Endodermal cell (in vitro differentiated cells): ENCODE measurements around the gene SRRM5. TPM values are rescaled to one million over a fixed set of nuclear protein-coding genes. Genes with fewer than 3 reads are reported as not detected.
"Not testable (repeated sequence)": the region's sequence is repeated elsewhere in the genome, so short reads cannot be mapped to it uniquely, and the experiment has no call there.

Experiments
- DNase-seq: peaks from one replicate; pipeline ENCODE4 v3.0.0-alpha.2; 2017
- H3K27ac ChIP-seq: 2 replicates; pipeline ENCODE4 v1.5.1; 2013; ENCODE audit warnings: mild to moderate bottlenecking, low read depth, low read length, moderate library complexity
- H3K27me3 ChIP-seq: 2 replicates; pipeline ENCODE4 v1.6.1; 2013; ENCODE audit warnings: mild to moderate bottlenecking, low read length, moderate library complexity; ENCODE audit not compliant: insufficient read depth, control insufficient read depth, poor library complexity, severe bottlenecking
- H3K36me3 ChIP-seq: 2 replicates; pipeline ENCODE4 v1.7.0; 2013; ENCODE audit warnings: mild to moderate bottlenecking, low read length, moderate library complexity; ENCODE audit not compliant: control insufficient read depth, insufficient read depth
- H3K4me1 ChIP-seq: one replicate; pipeline ENCODE4 v1.7.0; 2013; ENCODE audit warnings: low read length; ENCODE audit not compliant: control insufficient read depth, insufficient read depth
- H3K4me3 ChIP-seq: 2 replicates; pipeline ENCODE4 v1.5.1; 2013; ENCODE audit warnings: mild to moderate bottlenecking, low read length, moderate library complexity
- H3K9ac ChIP-seq: 2 replicates; pipeline ENCODE4 v1.6.1; 2013; ENCODE audit warnings: mild to moderate bottlenecking, low read length, moderate library complexity; ENCODE audit not compliant: poor library complexity, severe bottlenecking; ENCODE audit errors: extremely low read depth
- H3K9me3 ChIP-seq: 2 replicates; pipeline ENCODE4 v1.6.1; 2013; ENCODE audit warnings: mild to moderate bottlenecking, low read length, moderate library complexity; ENCODE audit not compliant: control insufficient read depth
- H3K27ac Mint-ChIP-seq: 2 replicates; pipeline ENCODE4 v1.8.0; 2020; ENCODE audit warnings: mixed read lengths
- H3K27me3 Mint-ChIP-seq: 2 replicates; pipeline ENCODE4 v1.8.0; 2021; ENCODE audit warnings: mild to moderate bottlenecking, mixed read lengths; ENCODE audit not compliant: insufficient read depth
- H3K36me3 Mint-ChIP-seq: 2 replicates; pipeline ENCODE4 v1.8.0; 2020; ENCODE audit warnings: low read depth, mixed read lengths
- H3K4me1 Mint-ChIP-seq: 2 replicates; pipeline ENCODE4 v1.8.0; 2020; ENCODE audit warnings: mixed read lengths
- H3K4me3 Mint-ChIP-seq: 2 replicates; pipeline ENCODE4 v1.8.0; 2020; ENCODE audit warnings: mild to moderate bottlenecking, moderate library complexity, mixed read lengths
- H3K9me3 Mint-ChIP-seq: 2 replicates; pipeline ENCODE4 v1.8.0; 2020; ENCODE audit warnings: mild to moderate bottlenecking, mixed read lengths
- CTCF ChIP-seq: fragments of 200-600 bp; sonication (generic); conservative IDR thresholded peaks from 2 replicates; pipeline ENCODE4 v1.5.0; 2021; ENCODE audit warnings: antibody characterized with exemption, mild to moderate bottlenecking
- WGBS, 2 experiments: methylation state at CpG; one replicate each; pipeline versions ENCODE4 v1.1.5 to v1.1.7; 2013; ENCODE audit warnings: missing lambda C conversion rate in 2 of 2, mixed read lengths in 1 of 2; ENCODE audit not compliant: insufficient coverage in 1 of 2, insufficient read length in 1 of 2; 5-methylcytosine and 5-hydroxymethylcytosine counted together
- total RNA-seq, 2 donors: library from RNA; stranded (reverse); fragmentation: NEBNext Ultra II Directional in 1 of 2; extraction: Animal tissue kit (Norgen Biotek cat#: 25700) in 1 of 2; gene quantifications; 2 replicates in 1 of 2; 3 replicates in 1 of 2; pipeline ENCODE4 v1.2.1, GENCODE V29; 2021

Gene SRRM5
- total RNA-seq, 2 donors from 2014 or later = 0.35 to 0.37 TPM

- no peak overlapping the region for H3K27ac Mint-ChIP-seq
Measured at GRCh38 chr19:43649514-43649913, 37.6 kb downstream of the SRRM5 start.

GRCh38 chr19:43650276-43650675 is 38.4 kb downstream of the SRRM5 start:
- not testable (repeated sequence) for H3K27me3 ChIP-seq, H3K9ac ChIP-seq, H3K9me3 ChIP-seq, H3K27ac Mint-ChIP-seq, H3K4me1 Mint-ChIP-seq, H3K4me1 ChIP-seq, H3K4me3 Mint-ChIP-seq, DNase-seq, H3K27me3 Mint-ChIP-seq, H3K4me3 ChIP-seq, H3K27ac ChIP-seq
- WGBS, 2 experiments = 99 to 100% methylated on average over 3 to 7 of the region's 7 CpGs
- Mint-ChIP-seq H3K36me3 (peaks cover 48% of the 10 kb centered on the region), H3K9me3 (peaks cover 22% of the 10 kb centered on the region)
- H3K36me3 ChIP-seq = peaks cover 40% of the 10 kb centered on the region

More at GRCh38 chr19:43649514-43649913, 37.6 kb downstream of the SRRM5 start:
- Mint-ChIP-seq H3K4me3 (no peak overlapping the region), H3K36me3 (peaks cover 43% of the 10 kb centered on the region), H3K4me1 (no peaks in the 10 kb centered on the region), H3K27me3 (peaks cover 9% of the 10 kb centered on the region), H3K9me3 (peaks cover 22% of the 10 kb centered on the region)
- no peak overlapping the region for H3K27ac ChIP-seq
- peaks cover 36% of the 10 kb centered on the region for H3K36me3 ChIP-seq
- H3K27me3 ChIP-seq = no peaks in the 10 kb centered on the region
- H3K9ac ChIP-seq = no peak overlapping the region
- TF ChIP-seq CTCF = no peak
- no peak for DNase-seq
- H3K4me1 ChIP-seq = no peaks in the 10 kb centered on the region
- no peak overlapping the region for H3K4me3 ChIP-seq
- peaks cover 10% of the 10 kb centered on the region for H3K9me3 ChIP-seq
- WGBS, 2 experiments = 88 to 98% methylated on average over 2 of the region's 2 CpGs

DNA sequence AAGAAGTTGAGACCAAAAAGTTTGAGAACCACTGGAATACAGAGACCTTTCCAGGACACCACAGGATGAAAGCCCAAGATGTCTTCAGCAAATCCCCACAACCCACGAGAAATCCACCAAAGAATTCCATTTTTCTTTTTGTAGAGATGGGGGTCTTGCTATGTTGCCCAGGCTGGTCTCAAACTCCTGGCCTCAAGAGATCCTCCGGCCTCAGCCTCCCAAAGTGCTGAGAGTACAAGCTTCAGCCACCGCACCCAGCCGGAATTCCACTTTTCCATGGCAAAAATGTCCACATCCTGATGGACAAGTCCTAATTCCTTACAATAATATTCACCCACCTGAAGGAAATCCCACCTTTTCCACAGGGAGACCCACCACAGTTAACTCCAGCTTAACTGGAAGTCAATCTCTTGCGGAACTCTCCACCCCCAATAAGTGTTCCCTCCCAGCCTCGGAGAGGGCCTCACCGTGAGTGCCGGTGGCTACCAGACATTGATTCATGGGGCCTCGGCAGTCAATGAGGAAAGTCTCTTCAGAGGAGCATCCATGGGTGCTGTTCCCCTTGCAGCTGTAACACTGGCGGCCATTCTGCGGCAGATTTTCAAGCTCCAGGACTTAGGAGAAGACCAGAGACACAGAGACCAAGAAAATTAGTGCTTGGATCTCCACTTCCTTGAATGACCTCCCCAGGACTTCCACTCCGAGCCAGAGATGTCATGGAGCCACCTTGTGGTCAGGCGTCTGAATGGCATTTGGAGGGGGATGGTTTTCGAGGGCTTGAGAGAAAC is 40.1 kb downstream of the SRRM5 start:
- no peak overlapping the region for H3K27ac Mint-ChIP-seq
- DNase-seq = peak; percentile 87
- 82 to 86% methylated on average over 7 to 14 of the region's 14 CpGs for WGBS, 2 experiments
- Histone ChIP-seq H3K36me3 (peaks cover 50% of the 10 kb centered on the region), H3K27ac (no peak overlapping the region), H3K4me3 (no peak overlapping the region), H3K4me1 (no peaks in the 10 kb centered on the region), H3K27me3 (no peaks in the 10 kb centered on the region), H3K9ac (no peak overlapping the region), H3K9me3 (peaks cover 10% of the 10 kb centered on the region)
- peaks cover 5% of the 10 kb centered on the region for H3K4me1 Mint-ChIP-seq
- peaks cover 51% of the 10 kb centered on the region for H3K36me3 Mint-ChIP-seq
- H3K4me3 Mint-ChIP-seq = no peak overlapping the region
- H3K27me3 Mint-ChIP-seq = peaks cover under 1% of the 10 kb centered on the region
- peaks cover 11% of the 10 kb centered on the region for H3K9me3 Mint-ChIP-seq
- TF ChIP-seq CTCF = peak; percentile 86
